SKM-1 (cell line): ENCODE data around the gene CITED2.
"Not testable (repeated sequence)": the region's sequence is repeated elsewhere in the genome, so short reads cannot be mapped to it uniquely, and the experiment has no call there.

Source experiments
- DNase-seq: peaks from one replicate; lab custom pipeline; 2025; ENCODE audit not compliant: unreplicated experiment; lab: John Stamatoyannopoulos, UW

CITED2 gene

GRCh38 chr6:139367810-139368351, 6.6 kb downstream of the CITED2 start:
- no peak for DNase-seq

GRCh38 chr6:139364982-139365379, 9.5 kb downstream of the CITED2 start:
- DNase-seq = no peak

GRCh38 chr6:139364302-139364981, 10.0 kb downstream of the CITED2 start:
- peak; percentile 58 for DNase-seq

DNA sequence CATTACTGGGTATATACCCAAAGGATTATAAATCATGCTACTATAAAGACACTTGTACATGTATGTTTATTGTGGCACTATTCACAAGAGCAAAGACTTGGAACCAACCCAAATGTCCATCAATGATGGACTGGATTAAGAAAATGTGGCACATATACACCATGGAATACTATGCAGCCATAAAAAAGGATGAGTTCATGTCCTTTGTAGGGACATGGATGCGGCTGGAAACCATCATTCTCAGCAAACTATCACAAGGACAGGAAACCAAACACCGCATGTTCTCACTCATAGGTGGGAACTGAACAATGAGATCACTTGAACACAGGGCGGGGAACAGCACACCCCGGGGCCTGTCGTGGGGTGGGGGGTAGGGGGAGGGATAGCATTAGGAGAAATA, 10.7 kb downstream of the CITED2 start:
- DNase-seq = not testable (repeated sequence)

DNA sequence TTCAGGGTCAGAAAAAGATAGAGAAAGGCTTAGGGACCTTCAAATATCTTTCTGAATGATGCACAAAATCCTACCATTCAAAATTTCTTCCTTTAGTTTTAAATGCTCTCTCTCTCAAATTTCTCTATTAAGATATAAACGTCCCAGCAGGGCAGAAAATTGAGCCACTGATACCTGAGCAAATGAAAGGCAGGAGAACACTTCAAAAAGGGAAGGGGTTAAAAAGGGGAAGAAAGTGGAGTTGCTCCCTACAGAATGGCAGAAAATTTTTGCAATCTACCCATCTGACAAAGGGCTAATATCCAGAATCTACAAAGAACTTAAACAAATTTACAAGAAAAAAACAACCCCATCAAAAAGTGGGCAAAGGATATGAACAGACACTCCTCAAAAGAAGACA, 11.3 kb downstream of the CITED2 start:
- not testable (repeated sequence) for DNase-seq

GRCh38 chr6:139361211-139361610, 13.2 kb downstream of the CITED2 start:
- no peak for DNase-seq

DNA sequence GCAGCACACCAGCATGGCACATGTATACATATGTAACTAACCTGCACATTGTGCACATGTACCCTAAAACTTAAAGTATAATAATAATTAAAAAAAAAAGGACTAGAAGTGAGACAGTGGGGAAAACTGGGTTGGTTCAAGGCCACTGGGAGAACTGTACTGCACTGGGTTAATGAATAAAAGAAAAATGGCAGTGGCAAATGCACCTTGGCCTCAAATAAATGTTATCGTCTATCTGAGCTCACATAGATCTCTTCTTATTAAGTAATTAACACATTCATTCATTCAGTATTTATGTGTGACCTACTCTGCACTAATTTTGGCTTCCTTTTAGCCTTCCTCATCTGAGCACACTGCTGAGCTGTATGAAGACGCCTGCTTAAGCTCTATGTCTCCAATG, 17.5 kb downstream of the CITED2 start:
- DNase-seq = no peak

- no peak for DNase-seq
Observed at GRCh38 chr6:139355777-139356445, 18.5 kb downstream of the CITED2 start.

- DNase-seq = no peak
Observed at GRCh38 chr6:139355172-139355571, 19.3 kb downstream of the CITED2 start.

DNA sequence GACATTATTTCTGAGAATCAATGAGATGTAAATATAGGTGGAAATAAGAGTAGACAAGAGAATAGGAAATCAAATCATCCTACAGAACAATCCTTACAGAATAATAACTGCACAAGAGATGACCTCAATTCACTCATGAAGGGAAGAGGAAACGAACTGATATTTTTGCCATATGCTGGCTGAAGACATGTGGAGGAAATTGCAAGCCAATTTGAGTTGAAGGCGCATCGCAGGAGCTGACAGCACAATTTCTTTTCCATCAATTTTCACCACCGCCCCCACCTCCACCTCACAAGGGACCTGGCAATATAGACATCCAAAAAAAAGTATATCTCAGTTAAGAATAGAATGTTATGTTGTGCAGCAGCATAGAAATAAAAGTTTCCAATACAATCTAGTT, 20.3 kb downstream of the CITED2 start:
- DNase-seq = no peak

- DNase-seq = no peak
Observed at GRCh38 chr6:139349464-139350020, 24.9 kb downstream of the CITED2 start.

GRCh38 chr6:139346392-139346791, 28.1 kb downstream of the CITED2 start:
- no peak for DNase-seq

DNA sequence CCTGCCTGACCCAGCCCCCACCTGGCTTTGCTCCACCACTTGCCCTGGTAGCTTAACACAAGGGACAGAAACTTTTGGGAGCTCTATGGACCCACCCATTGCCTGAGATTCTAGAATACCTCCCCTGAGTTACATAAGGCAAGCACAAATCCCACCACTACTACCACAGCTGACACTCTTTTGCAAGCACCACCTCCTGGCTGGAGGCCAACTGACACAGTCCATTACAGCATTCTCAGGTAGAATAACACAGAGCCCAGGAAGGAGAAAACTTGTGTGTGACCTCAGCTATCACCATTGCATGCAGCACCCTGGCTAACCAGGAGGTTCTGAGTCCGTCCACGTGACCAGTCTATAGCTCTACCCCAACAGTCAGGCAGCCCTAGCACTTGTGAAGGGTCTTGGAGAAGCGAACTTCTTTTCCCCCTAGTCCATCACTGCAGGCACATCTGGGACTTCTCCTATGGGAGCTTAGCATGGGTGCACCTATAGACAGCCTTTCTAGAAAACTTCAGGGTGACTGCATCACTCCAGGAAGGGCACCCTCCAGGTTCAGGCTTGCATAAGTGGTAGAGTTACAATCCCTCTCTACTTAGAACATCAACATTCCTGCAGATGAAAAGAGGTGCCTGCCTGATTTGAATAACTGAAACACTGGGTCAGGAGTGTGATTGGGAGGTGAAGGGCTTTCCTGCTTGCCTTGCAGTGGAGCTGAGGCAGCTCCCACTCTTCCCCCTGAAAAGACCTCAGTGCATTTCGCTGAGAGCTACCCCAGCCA, 30.1 kb downstream of the CITED2 start:
- DNase-seq = no peak

DNA sequence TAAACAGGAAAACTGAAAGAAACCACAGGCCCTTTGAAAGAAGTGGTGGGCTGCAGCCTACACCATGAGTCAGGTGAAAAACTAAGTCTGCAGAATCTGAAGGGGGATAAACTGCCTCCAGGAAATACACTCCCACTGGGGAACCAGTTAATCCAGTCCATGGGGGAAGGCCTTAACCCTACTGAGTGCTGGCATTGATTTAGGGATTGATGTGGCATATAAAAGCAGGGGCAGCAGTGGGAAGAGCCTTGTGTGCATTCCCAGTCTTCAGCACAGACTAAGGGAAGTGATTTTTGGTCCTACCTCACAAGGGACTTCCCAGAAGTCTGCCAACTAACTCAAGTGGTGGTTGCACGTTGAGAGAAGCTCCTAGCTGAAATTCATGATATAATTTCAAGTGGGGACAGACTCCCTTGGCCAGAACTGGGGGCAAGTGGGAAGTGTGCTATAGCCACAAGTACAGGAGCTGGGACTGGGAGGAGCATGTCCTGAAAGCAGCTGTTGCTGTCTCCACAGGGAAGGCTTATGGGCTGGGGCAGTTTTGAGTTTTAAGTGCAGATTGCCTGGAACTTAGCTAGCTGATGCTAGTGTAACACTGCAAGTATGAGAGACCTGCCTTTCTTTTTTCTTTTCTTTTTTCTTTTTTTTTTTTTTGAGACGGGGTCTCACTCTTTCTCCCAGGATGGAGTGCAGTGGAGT, 31.2 kb downstream of the CITED2 start:
- DNase-seq = no peak

- DNase-seq = no peak
Observed at GRCh38 chr6:139341060-139341459, 33.4 kb downstream of the CITED2 start.

GRCh38 chr6:139338795-139339194, 35.7 kb downstream of the CITED2 start:
- DNase-seq = peak; percentile 57

DNA sequence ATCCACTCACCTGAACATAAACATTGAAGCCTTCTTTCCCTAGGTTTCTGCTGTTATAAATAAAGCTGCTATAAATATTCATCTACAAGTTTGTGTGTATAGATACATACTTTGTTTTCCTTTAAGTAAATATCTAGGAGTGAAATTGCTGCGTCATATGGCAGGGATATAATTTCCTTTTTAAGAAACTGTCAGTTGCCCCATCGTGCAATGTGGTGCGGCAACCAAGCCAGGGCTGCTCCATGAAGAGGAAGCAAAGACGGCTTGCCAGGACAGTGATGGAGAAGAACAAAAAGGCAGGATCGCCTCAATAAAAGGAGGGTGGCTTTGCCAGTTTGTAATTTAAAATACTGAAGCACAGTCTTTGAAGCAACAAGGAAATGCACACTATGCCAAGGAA, 36.6 kb downstream of the CITED2 start:
- DNase-seq = peak; percentile 18

GRCh38 chr6:139337001-139337400, 37.4 kb downstream of the CITED2 start:
- DNase-seq = no peak

DNA sequence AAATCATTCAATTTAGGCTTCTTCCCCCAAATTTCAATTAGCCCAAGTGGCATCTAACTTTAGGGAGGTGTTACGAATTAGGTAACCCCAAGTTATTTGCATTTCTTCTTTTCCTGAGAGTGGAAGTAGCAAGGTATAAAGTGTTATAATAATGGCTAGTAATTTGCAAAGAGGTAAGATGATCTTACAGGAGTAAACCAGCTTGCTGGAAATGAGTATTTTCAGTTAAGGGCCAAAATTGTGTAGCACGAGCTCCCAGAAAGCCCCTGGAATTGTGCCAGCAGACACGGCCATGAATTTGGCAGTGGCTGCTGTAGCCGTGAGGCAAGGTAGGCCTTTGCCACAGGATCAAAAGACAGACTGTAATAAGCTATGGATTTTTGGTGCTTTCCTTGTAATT, 38.0 kb downstream of the CITED2 start:
- DNase-seq = no peak

DNA sequence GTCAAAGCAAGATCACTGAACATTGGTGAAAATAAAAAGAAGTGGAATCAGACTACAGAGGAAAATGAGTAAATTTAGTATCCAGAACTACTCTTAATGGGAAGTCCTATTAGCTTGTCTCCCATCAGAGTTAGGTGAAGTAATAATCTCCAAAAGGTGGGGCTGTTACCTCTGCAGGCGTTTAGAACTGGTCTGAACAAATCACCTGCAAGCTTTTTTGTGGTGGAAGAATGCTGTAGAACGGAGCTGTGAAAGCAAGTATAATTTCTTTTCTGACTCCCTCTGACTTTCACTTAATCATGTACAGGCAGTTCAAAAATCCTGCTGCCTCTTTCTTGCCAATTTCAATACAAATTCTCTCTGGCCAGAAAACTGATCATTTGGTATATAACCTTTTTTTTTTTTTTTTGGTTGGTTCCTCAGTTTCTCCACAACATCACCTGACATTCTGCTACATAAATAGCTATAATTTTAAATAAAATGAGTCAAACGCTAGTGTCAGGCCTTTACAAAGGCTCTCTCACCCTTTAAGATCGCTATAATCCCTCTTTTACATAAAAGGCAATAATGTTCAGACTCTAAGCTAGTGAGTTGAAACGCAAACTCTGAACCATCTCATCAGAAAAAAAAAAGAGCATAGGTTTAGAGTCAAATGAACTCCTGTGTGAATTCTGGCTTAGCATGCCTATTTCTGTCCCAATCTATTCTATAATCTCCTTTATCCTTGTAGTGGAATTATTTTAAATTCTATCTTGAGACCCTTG, 38.8 kb downstream of the CITED2 start:
- no peak for DNase-seq
